Measurements from ENCODE around the gene RHOA.
"Not testable (repeated sequence)": the region's sequence is repeated elsewhere in the genome, so short reads cannot be mapped to it uniquely, and the experiment has no call there.

RHOA gene

GRCh38 chr3:49358884-49359225 lies 52.9 kb downstream of the RHOA start:
- peak in 2 of 3 donors; percentile 33 to 34 for DNase-seq

- peak; percentile 95 to 97 (median 95) for DNase-seq
These were observed 53.4 kb downstream of the RHOA start, which contains the start of gene GPX1 for GRCh38 chr3:49358217-49358883. TSS of gene GPX1 (minus strand) at chr3:49358353. CDS start at chr3:49358278, 75 bp downstream.

GRCh38 chr3:49357443-49358216 lies 54.1 kb downstream of the RHOA start:
- peak; percentile 93 to 97 (median 94) for DNase-seq

GRCh38 chr3:49357095-49357442 lies 54.7 kb downstream of the RHOA start:
- DNase-seq, result peak; percentile 42 to 60 (median 50)

- DNase-seq, result no peak
These were observed 58.8 kb downstream of the RHOA start for GRCh38 chr3:49352890-49353421.

GRCh38 chr3:49352281-49352680 lies 59.5 kb downstream of the RHOA start:
- peak; percentile 88 to 97 (median 93) for DNase-seq

GRCh38 chr3:49351521-49352011 lies 60.2 kb downstream of the RHOA start:
- DNase-seq, result peak; percentile 77 to 96 (median 92)

- DNase-seq, result peak in 2 of 3 donors; percentile 28 to 33
These were observed 62.2 kb downstream of the RHOA start for GRCh38 chr3:49349348-49350114.

GRCh38 chr3:49348361-49348760 lies 63.4 kb downstream of the RHOA start:
- DNase-seq, result not testable (repeated sequence)

GRCh38 chr3:49346797-49347251 lies 65.0 kb downstream of the RHOA start:
- DNase-seq, result peak; percentile 43 to 78 (median 63)

GRCh38 chr3:49343163-49343562 lies 68.6 kb downstream of the RHOA start:
- peak in 2 of 3 donors; percentile 27 to 55 for DNase-seq

GRCh38 chr3:49341996-49342395 lies 69.8 kb downstream of the RHOA start:
- DNase-seq, result peak; percentile 57 to 65 (median 63)

- peak; percentile 73 to 88 (median 75) for DNase-seq
These were observed 71.6 kb downstream of the RHOA start, which contains the start of gene USP4 for GRCh38 chr3:49339941-49340800. TSS of gene USP4 (minus strand) at chr3:49340053. CDS start at chr3:49340024, 29 bp downstream.

GRCh38 chr3:49339581-49339940 lies 72.2 kb downstream of the RHOA start:
- peak in 1 of 3 donors; percentile 47 for DNase-seq

GRCh38 chr3:49333916-49334633 lies 77.7 kb downstream of the RHOA start:
- peak in 1 of 3 donors; percentile 54 for DNase-seq

- peak; percentile 54 to 64 (median 61) for DNase-seq
These were observed 78.7 kb downstream of the RHOA start for GRCh38 chr3:49333091-49333490.

GRCh38 chr3:49329186-49329585 lies 82.6 kb downstream of the RHOA start:
- DNase-seq, result peak in 2 of 3 donors; percentile 31 to 63

- DNase-seq, result not testable (repeated sequence)
These were observed 83.4 kb downstream of the RHOA start for GRCh38 chr3:49328350-49328749.

GRCh38 chr3:49327485-49327884 lies 84.3 kb downstream of the RHOA start:
- peak in 1 of 3 donors; percentile 19 for DNase-seq

- no peak for DNase-seq
These were observed 87.0 kb downstream of the RHOA start for GRCh38 chr3:49324768-49325167.

Measured in suppressor macrophage treated with lipopolysaccharide for 1 hour (primary cell).